Trophoblast cell (in vitro differentiated cells and primary cell): ENCODE results near the gene ASIC3.
A peak's percentile ranks its signal among the peaks of the same experiment; 100 is the strongest.
"Not testable (repeated sequence)": the region's sequence is repeated elsewhere in the genome, so short reads cannot be mapped to it uniquely, and the experiment has no call there.

Experiments used
- DNase-seq, 2 donors: peaks; one replicate each; pipeline ENCODE4 v3.0.0-alpha.2; 2016
- H2AFZ ChIP-seq: 2 replicates; pipeline ENCODE4 v1.6.1; 2013; ENCODE audit warnings: low read length, moderate library complexity, mild to moderate bottlenecking; ENCODE audit not compliant: insufficient read depth, poor library complexity
- H2AK5ac ChIP-seq: 2 replicates; pipeline ENCODE4 v1.6.1; 2013; ENCODE audit warnings: mild to moderate bottlenecking, low read length
- H2BK120ac ChIP-seq: 2 replicates; pipeline ENCODE4 v1.6.1; 2013; ENCODE audit warnings: low read length, mild to moderate bottlenecking, moderate library complexity; ENCODE audit not compliant: insufficient read depth, poor library complexity
- H2BK12ac ChIP-seq: 2 replicates; pipeline ENCODE4 v1.6.1; 2013; ENCODE audit warnings: mild to moderate bottlenecking, low read length, moderate library complexity
- H2BK5ac ChIP-seq: 2 replicates; pipeline ENCODE4 v1.6.1; 2013; ENCODE audit warnings: low read length, low read depth, moderate library complexity, mild to moderate bottlenecking; ENCODE audit not compliant: poor library complexity
- H3K14ac ChIP-seq: 2 replicates; pipeline ENCODE4 v1.6.1; 2013; ENCODE audit warnings: mild to moderate bottlenecking, low read length
- H3K18ac ChIP-seq: 2 replicates; pipeline ENCODE4 v1.6.1; 2013; ENCODE audit warnings: mild to moderate bottlenecking, low read length
- H3K23ac ChIP-seq: 2 replicates; pipeline ENCODE4 v1.6.1; 2013; ENCODE audit warnings: low read length
- H3K27ac ChIP-seq: 2 replicates; pipeline ENCODE4 v1.5.1; 2013; ENCODE audit warnings: low read depth, mild to moderate bottlenecking, inconsistent platforms, low read length, moderate library complexity
- H3K27me3 ChIP-seq: 2 replicates; pipeline ENCODE4 v1.6.1; 2013; ENCODE audit warnings: inconsistent platforms, mild to moderate bottlenecking, low read length, moderate library complexity; ENCODE audit not compliant: insufficient read depth
- H3K36me3 ChIP-seq, 2 experiments: 1 replicate in 1 of 2; 2 replicates in 1 of 2; pipeline ENCODE4 v1.6.1; 2013; ENCODE audit warnings: low read length in 2 of 2, mild to moderate bottlenecking in 2 of 2, moderate library complexity in 1 of 2; ENCODE audit not compliant: insufficient read depth in 2 of 2, control insufficient read depth in 1 of 2
- H3K4ac ChIP-seq: 2 replicates; pipeline ENCODE4 v1.6.1; 2013; ENCODE audit warnings: low read depth, mild to moderate bottlenecking, low read length, moderate library complexity
- H3K4me1 ChIP-seq, 2 experiments: 1 replicate in 1 of 2; 2 replicates in 1 of 2; pipeline ENCODE4 v1.6.1; 2013; ENCODE audit warnings: low read length in 2 of 2, mild to moderate bottlenecking in 2 of 2, moderate library complexity in 1 of 2; ENCODE audit not compliant: insufficient read depth in 2 of 2, control insufficient read depth in 1 of 2
- H3K4me2 ChIP-seq: 2 replicates; pipeline ENCODE4 v1.6.1; 2013; ENCODE audit warnings: inconsistent platforms, mild to moderate bottlenecking, low read length, moderate library complexity
- H3K4me3 ChIP-seq: 2 replicates; pipeline ENCODE4 v1.5.1; 2013; ENCODE audit warnings: mild to moderate bottlenecking, low read depth, low read length, inconsistent platforms
- H3K79me1 ChIP-seq: one replicate; pipeline ENCODE4 v1.6.1; 2013; ENCODE audit warnings: low read length
- H3K79me2 ChIP-seq: 2 replicates; pipeline ENCODE4 v1.6.1; 2013; ENCODE audit warnings: low read length, mild to moderate bottlenecking; ENCODE audit not compliant: control insufficient read depth, insufficient read depth, poor library complexity
- H3K9ac ChIP-seq: 2 replicates; pipeline ENCODE4 v1.6.1; 2013; ENCODE audit warnings: mild to moderate bottlenecking, low read length
- H3K9me3 ChIP-seq: 2 replicates; pipeline ENCODE4 v1.6.1; 2013; ENCODE audit warnings: low read depth, mild to moderate bottlenecking, control low read depth, inconsistent platforms, low read length; ENCODE audit not compliant: insufficient read depth
- H4K12ac ChIP-seq: 2 replicates; pipeline ENCODE4 v1.6.1; 2013; ENCODE audit warnings: low read depth, mild to moderate bottlenecking, low read length, moderate library complexity
- H4K8ac ChIP-seq: 2 replicates; pipeline ENCODE4 v1.6.1; 2013; ENCODE audit warnings: low read depth, mild to moderate bottlenecking, low read length, moderate library complexity
- H4K91ac ChIP-seq: one replicate; pipeline ENCODE4 v1.6.1; 2013; ENCODE audit warnings: low read depth, mild to moderate bottlenecking, low read length, moderate library complexity
- WGBS: extraction: QIAGEN DNeasy Blood & Tissue Kit; methylation state at CpG from one replicate; pipeline ENCODE4 v1.1.7; 2013; ENCODE audit warnings: missing lambda C conversion rate; ENCODE audit not compliant: insufficient read length, insufficient coverage; ENCODE audit errors: extremely low coverage; 5-methylcytosine and 5-hydroxymethylcytosine counted together

Gene ASIC3

GRCh38 chr7:151010037-151010306 is 38.4 kb upstream of the ASIC3 start:
- peaks cover 33 to 42% of the 10 kb centered on the region in 2 experiments for H3K4me1 ChIP-seq
- no peak overlapping the region for H2AK5ac ChIP-seq
- H3K4me3 ChIP-seq: no peak overlapping the region
- no peaks in the 10 kb centered on the region for H3K27me3 ChIP-seq
- no peak overlapping the region for H2BK120ac ChIP-seq
- no peak for DNase-seq
- no peak overlapping the region for H3K14ac ChIP-seq
- peak overlapping the region; percentile 3 for H4K91ac ChIP-seq
- H3K23ac ChIP-seq: no peak overlapping the region
- no peak overlapping the region for H3K4ac ChIP-seq
- H3K27ac ChIP-seq: no peak overlapping the region
- H2AFZ ChIP-seq: no peak overlapping the region
- H3K9me3 ChIP-seq: peaks cover 4% of the 10 kb centered on the region
- H2BK5ac ChIP-seq: no peak overlapping the region
- H3K18ac ChIP-seq: no peak overlapping the region
- H3K9ac ChIP-seq: no peak overlapping the region
- H4K8ac ChIP-seq: no peak overlapping the region
- H2BK12ac ChIP-seq: no peak overlapping the region
- no CpG with 5 or more reads among the region's 7 CpGs for WGBS
- H3K79me1 ChIP-seq: peaks cover 12% of the 10 kb centered on the region
- no peaks in the 10 kb centered on the region for H3K79me2 ChIP-seq
- no peaks in the 10 kb centered on the region for H3K36me3 ChIP-seq
- no peak overlapping the region for H4K12ac ChIP-seq
- no peak overlapping the region for H3K4me2 ChIP-seq

DNA sequence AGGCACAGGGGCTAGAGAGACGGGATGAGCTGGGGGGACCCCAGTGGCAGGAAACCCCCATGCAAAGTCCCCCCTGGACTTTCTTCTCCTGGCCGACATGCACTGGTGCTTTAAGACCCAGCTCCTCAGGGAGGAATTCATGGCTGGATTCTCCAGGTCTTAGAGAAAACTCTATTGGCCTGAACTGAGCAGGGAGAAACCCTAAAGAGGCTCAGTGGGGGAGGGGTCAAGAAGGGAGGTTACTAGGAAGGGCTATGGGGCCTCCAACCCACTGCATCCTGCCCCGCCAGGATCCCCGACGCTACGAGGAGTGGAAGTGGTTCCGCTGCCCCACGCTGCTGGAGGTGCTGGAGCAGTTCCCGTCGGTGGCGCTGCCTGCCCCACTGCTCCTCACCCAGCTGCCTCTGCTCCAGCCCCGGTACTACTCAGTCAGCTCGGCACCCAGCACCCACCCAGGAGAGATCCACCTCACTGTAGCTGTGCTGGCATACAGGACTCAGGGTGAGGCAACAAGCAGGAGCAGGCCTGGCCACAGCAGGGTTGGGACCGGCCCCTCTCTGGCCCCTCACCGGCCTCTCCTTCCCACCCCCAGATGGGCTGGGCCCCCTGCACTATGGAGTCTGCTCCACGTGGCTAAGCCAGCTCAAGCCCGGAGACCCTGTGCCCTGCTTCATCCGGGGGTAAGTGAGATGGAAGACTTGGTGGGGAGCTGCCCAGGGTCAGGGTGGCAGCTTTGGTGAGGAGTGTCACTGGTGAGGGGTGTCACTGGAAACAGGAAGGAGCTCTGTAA is 37.8 kb upstream of the ASIC3 start:
- Histone ChIP-seq H3K79me1 (peaks cover 12% of the 10 kb centered on the region), H2AFZ (peak overlapping the region; percentile 8), H3K36me3 (no peaks in the 10 kb centered on the region), H3K9me3 (peaks cover 4% of the 10 kb centered on the region), H3K18ac (peak overlapping the region; percentile 23), H4K91ac (peak overlapping the region; percentile 75), H3K23ac (no peak overlapping the region), H4K12ac (no peak overlapping the region), H2AK5ac (peak overlapping the region; percentile 45), H3K4me3 (no peak overlapping the region), H2BK12ac (peak overlapping the region; percentile 68), H3K79me2 (no peaks in the 10 kb centered on the region), H3K4me1 (peaks cover 33 to 42% of the 10 kb centered on the region in 2 experiments), H3K4ac (no peak overlapping the region), H4K8ac (peak overlapping the region; percentile 5), H2BK5ac (peak overlapping the region; percentile 7), H3K27me3 (no peaks in the 10 kb centered on the region), H3K9ac (no peak overlapping the region), H2BK120ac (peak overlapping the region; percentile 40), H3K4me2 (peak overlapping the region; percentile 23), H3K14ac (peak overlapping the region; percentile 19), H3K27ac (no peak overlapping the region)
- no peak for DNase-seq
- WGBS: no CpG with 5 or more reads among the region's 18 CpGs

- Histone ChIP-seq H3K9ac (no peak overlapping the region), H4K8ac (no peak overlapping the region), H3K4me3 (no peak overlapping the region), H3K18ac (no peak overlapping the region), H2BK5ac (no peak overlapping the region), H3K79me1 (peaks cover 12% of the 10 kb centered on the region), H3K14ac (no peak overlapping the region), H3K27me3 (no peaks in the 10 kb centered on the region), H3K23ac (no peak overlapping the region), H3K4ac (no peak overlapping the region), H3K9me3 (peaks cover 4% of the 10 kb centered on the region), H3K4me2 (no peak overlapping the region), H2BK120ac (no peak overlapping the region), H3K79me2 (no peaks in the 10 kb centered on the region), H4K91ac (peak overlapping the region; percentile 75), H2AK5ac (no peak overlapping the region), H2BK12ac (peak overlapping the region; percentile 68), H3K36me3 (no peaks in the 10 kb centered on the region), H3K4me1 (peaks cover 33 to 42% of the 10 kb centered on the region in 2 experiments), H4K12ac (no peak overlapping the region), H2AFZ (no peak overlapping the region), H3K27ac (no peak overlapping the region)
- DNase-seq: no peak
- WGBS: no CpG with 5 or more reads among the region's 1 CpG
Measured at GRCh38 chr7:151011097-151011409, 37.3 kb upstream of the ASIC3 start.

GRCh38 chr7:151011616-151012015 is 36.7 kb upstream of the ASIC3 start:
- not testable (repeated sequence) for H3K4me3 ChIP-seq, H2BK5ac ChIP-seq, H3K79me2 ChIP-seq, H4K12ac ChIP-seq, DNase-seq, H3K27ac ChIP-seq, H2AK5ac ChIP-seq, H3K4me2 ChIP-seq, H4K91ac ChIP-seq, H4K8ac ChIP-seq, H3K9me3 ChIP-seq, H3K18ac ChIP-seq, H2BK120ac ChIP-seq, H3K9ac ChIP-seq, H3K27me3 ChIP-seq, H3K4ac ChIP-seq, H3K23ac ChIP-seq, H3K36me3 ChIP-seq, H2AFZ ChIP-seq, H2BK12ac ChIP-seq, H3K14ac ChIP-seq
- WGBS: no CpG with 5 or more reads among the region's 12 CpGs
- peaks cover 12% of the 10 kb centered on the region for H3K79me1 ChIP-seq
- peaks cover 33 to 42% of the 10 kb centered on the region in 2 experiments for H3K4me1 ChIP-seq
